B cell (primary cell): Measurements from ENCODE around the gene DCLK1. TPM values are rescaled to one million over a fixed set of nuclear protein-coding genes. Genes with fewer than 3 reads are reported as not detected.

Experiments used
- ATAC-seq: fragments of 200-7000 bp; cut with Tn5 transposase; one replicate; pipeline ENCODE4 v1.10.0; 2021; ENCODE audit warnings: low read depth, mild to moderate bottlenecking, moderate number of reproducible peaks, moderate library complexity
- CTCF ChIA-PET: fragments of 350-600 bp; sonication (Branson Sonifier 250); formaldehyde crosslinking; loops from one replicate; lab custom pipeline; 2021; ENCODE audit warnings: antibody characterized with exemption, inconsistent platforms; lab: Charles Lee
- POLR2A ChIA-PET: fragments of 350-600 bp; sonication (Branson Sonifier 250); formaldehyde crosslinking; loops from one replicate; lab custom pipeline; 2021; ENCODE audit warnings: antibody characterized with exemption; lab: Charles Lee
- DNase-seq: peaks from one replicate; pipeline ENCODE4 v3.0.0; 2013
- H2AFZ ChIP-seq: 2 replicates; pipeline ENCODE4 v1.6.1; 2012; ENCODE audit warnings: mild to moderate bottlenecking, low read depth, low read length; ENCODE audit not compliant: insufficient read depth, poor library complexity, severe bottlenecking
- H3K27ac ChIP-seq, 2 donors: 1 replicate in 1 of 2; 2 replicates in 1 of 2; pipeline ENCODE4 v1.5.1; 2012 to 2013; ENCODE audit warnings: low read length in 2 of 2, mild to moderate bottlenecking in 2 of 2, moderate library complexity in 1 of 2
- H3K27me3 ChIP-seq, 4 experiments: fragments of 200-600 bp in 1 of 4; sonication (generic) in 1 of 4; replicated peaks in 1 of 4; 1 replicate in 2 of 4; 2 replicates in 2 of 4; pipeline versions ENCODE4 v1.6.1 to v1.7.0; 2013 to 2016; ENCODE audit warnings: low read length in 3 of 4, mild to moderate bottlenecking in 2 of 4, mixed read lengths in 1 of 4, moderate library complexity in 1 of 4; ENCODE audit not compliant: insufficient read depth in 4 of 4, control insufficient read depth in 3 of 4; ENCODE audit errors: control extremely low read depth in 1 of 4
- H3K36me3 ChIP-seq, 2 experiments: replicated peaks in 1 of 2; 1 replicate in 1 of 2; 2 replicates in 1 of 2; pipeline versions ENCODE4 v1.6.1 to v1.7.1; 2013; ENCODE audit warnings: low read length in 1 of 2; ENCODE audit not compliant: insufficient read depth in 2 of 2, control insufficient read depth in 1 of 2; ENCODE audit errors: control extremely low read depth in 1 of 2, extremely low read depth in 1 of 2
- H3K4me1 ChIP-seq, 2 donors: fragments of 200-600 bp in 1 of 2; sonication (generic) in 1 of 2; 1 replicate in 1 of 2; 2 replicates in 1 of 2; pipeline versions ENCODE4 v1.5.1 to v1.6.1; 2013 to 2017; ENCODE audit warnings: low read length in 2 of 2; ENCODE audit not compliant: control insufficient read depth in 2 of 2, insufficient read depth in 2 of 2
- H3K4me2 ChIP-seq: replicated peaks from 2 replicates; pipeline ENCODE3; 2012; ENCODE audit warnings: mild to moderate bottlenecking, low read depth, low read length; ENCODE audit not compliant: poor library complexity, severe bottlenecking
- H3K4me3 ChIP-seq, 5 experiments: fragments of 200-600 bp in 1 of 5; sonication (generic) in 1 of 5; 1 replicate in 3 of 5; 2 replicates in 2 of 5; pipeline versions ENCODE4 v1.5.1 to v1.7.0; 2011 to 2016; ENCODE audit warnings: low read length in 4 of 5, mild to moderate bottlenecking in 4 of 5, low read depth in 2 of 5, control low read depth in 1 of 5, moderate library complexity in 1 of 5; ENCODE audit not compliant: insufficient read depth in 1 of 5; ENCODE audit errors: control extremely low read depth in 1 of 5, extremely low read depth in 1 of 5
- H3K79me2 ChIP-seq: fragments of 200-600 bp; sonication (generic); one replicate; pipeline ENCODE4 v1.6.0; 2016; ENCODE audit warnings: low read length; ENCODE audit not compliant: control insufficient read depth, insufficient read depth
- H3K9ac ChIP-seq: fragments of 200-600 bp; sonication (generic); 2 replicates; pipeline ENCODE4 v1.6.1; 2017; ENCODE audit warnings: mild to moderate bottlenecking, low read length, moderate library complexity
- H3K9me3 ChIP-seq, 3 donors: one replicate each; pipeline versions ENCODE4 v1.6.1 to v1.7.1; 2013; ENCODE audit warnings: low read length in 2 of 3; ENCODE audit not compliant: control insufficient read depth in 2 of 3, insufficient read depth in 1 of 3; ENCODE audit errors: control extremely low read depth in 1 of 3
- H4K20me1 ChIP-seq: 2 replicates; pipeline ENCODE4 v1.6.0; 2012; ENCODE audit warnings: mild to moderate bottlenecking, low read length; ENCODE audit not compliant: insufficient read depth, control insufficient read depth, poor library complexity, severe bottlenecking
- H3K27ac Mint-ChIP-seq: one replicate; pipeline ENCODE4 v1.8.0; 2021; ENCODE audit warnings: mixed read lengths
- H3K27me3 Mint-ChIP-seq: one replicate; pipeline ENCODE4 v1.8.0; 2021; ENCODE audit warnings: mixed read lengths
- H3K4me1 Mint-ChIP-seq: one replicate; pipeline ENCODE4 v1.8.0; 2021; ENCODE audit warnings: mixed read lengths
- H3K4me3 Mint-ChIP-seq: one replicate; pipeline ENCODE4 v1.8.0; 2021; ENCODE audit warnings: mixed read lengths
- H3K9me3 Mint-ChIP-seq: one replicate; pipeline ENCODE4 v1.8.0; 2022; ENCODE audit warnings: mixed read lengths; ENCODE audit not compliant: insufficient read depth
- EZH2 ChIP-seq: IDR thresholded peaks from 2 replicates; pipeline ENCODE4 v1.6.1; 2012; ENCODE audit warnings: borderline replicate concordance, low read depth, mild to moderate bottlenecking, moderate library complexity, low read length; ENCODE audit not compliant: insufficient read depth, poor library complexity, severe bottlenecking
- WGBS: methylation state at CpG from one replicate; pipeline ENCODE4 v1.1.5; 2013; ENCODE audit warnings: missing lambda C conversion rate; ENCODE audit not compliant: insufficient coverage; 5-methylcytosine and 5-hydroxymethylcytosine counted together
- intact Hi-C: fragments of 100-400 bp; cut with micrococcal nuclease; formaldehyde crosslinking; loops from one replicate; pipeline ENCODE4 v1.10.0; 2022
- polyA plus RNA-seq: library from polyadenylated mRNA; depleted of rRNA; stranded (reverse); fragments of >200 nt; gene quantifications from 2 replicates; pipeline ENCODE4 v1.2.3, GENCODE V29; 2012
- total RNA-seq, 2 donors: library from RNA; stranded (reverse); fragments of 120-200 nt in 1 of 2; gene quantifications; 1 replicate in 1 of 2; 2 replicates in 1 of 2; pipeline versions ENCODE4 v1.2.3 to v1.2.4, GENCODE V29; 2013 to 2022
- TF ChIP-seq, protein P1 (sequence below): fragments of 200-600 bp; IDR thresholded peaks from one replicate; pipeline ENCODE4 v1.8.0; 2022; ENCODE audit warnings: antibody characterized with exemption, mild to moderate bottlenecking

The DCLK1 gene
- total and polyA plus RNA-seq, 2 donors (not counting 1 experiment from before 2014, with no cell fraction given) = not detected

DNA sequence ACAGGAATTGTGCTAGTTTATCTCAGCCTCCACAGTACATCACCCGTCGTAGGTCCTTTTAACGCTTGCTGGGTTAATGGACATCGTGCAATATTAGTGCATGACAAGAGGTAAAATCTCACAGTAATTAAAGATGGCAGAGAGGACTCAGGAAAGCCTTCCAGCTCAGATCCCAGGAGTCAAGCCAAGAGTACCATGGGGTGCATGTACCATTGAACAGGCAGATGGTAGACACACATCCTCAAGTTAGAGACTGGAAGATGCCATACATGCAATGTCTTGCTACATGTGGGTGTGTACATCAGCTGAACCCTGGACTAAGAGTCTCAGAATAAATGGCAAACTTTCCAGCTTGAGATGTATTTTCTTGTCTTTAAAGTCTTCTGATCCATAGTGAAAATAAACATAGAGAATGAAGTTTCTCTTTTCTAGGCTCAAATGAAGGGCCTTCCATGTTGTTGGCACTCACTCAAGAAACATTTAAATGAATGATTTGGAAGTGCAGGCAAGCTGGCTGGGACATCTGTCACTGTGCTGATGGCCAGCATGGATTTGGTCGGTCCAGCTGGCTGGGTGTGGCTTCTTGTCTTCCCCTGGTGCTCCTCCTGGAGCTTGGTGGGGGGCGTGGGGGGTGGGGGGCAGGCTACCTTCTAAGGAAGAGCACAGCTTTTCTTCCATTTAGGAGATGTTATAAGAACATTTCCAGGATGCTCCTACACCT is 363.8 kb downstream of the DCLK1 start:
- Histone ChIP-seq H3K36me3 (no peaks in the 10 kb centered on the region), H4K20me1 (no peaks in the 10 kb centered on the region), H3K4me2 (no peak overlapping the region), H3K9ac (no peak overlapping the region), H2AFZ (no peak overlapping the region), H3K27ac (no peak overlapping the region), H3K27me3 (no peaks in the 10 kb centered on the region), H3K4me3 (no peak overlapping the region), H3K4me1 (no peaks in the 10 kb centered on the region), H3K9me3 (peaks cover 0 to 1% (median 0%) of the 10 kb centered on the region in 3 donors), H3K79me2 (no peaks in the 10 kb centered on the region)
- CTCF ChIA-PET = no interaction called here
- TF ChIP-seq, protein P1, sequence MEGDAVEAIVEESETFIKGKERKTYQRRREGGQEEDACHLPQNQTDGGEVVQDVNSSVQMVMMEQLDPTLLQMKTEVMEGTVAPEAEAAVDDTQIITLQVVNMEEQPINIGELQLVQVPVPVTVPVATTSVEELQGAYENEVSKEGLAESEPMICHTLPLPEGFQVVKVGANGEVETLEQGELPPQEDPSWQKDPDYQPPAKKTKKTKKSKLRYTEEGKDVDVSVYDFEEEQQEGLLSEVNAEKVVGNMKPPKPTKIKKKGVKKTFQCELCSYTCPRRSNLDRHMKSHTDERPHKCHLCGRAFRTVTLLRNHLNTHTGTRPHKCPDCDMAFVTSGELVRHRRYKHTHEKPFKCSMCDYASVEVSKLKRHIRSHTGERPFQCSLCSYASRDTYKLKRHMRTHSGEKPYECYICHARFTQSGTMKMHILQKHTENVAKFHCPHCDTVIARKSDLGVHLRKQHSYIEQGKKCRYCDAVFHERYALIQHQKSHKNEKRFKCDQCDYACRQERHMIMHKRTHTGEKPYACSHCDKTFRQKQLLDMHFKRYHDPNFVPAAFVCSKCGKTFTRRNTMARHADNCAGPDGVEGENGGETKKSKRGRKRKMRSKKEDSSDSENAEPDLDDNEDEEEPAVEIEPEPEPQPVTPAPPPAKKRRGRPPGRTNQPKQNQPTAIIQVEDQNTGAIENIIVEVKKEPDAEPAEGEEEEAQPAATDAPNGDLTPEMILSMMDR = no peak
- no peak for TF ChIP-seq EZH2
- H3K9me3 Mint-ChIP-seq = no peaks in the 10 kb centered on the region
- H3K4me1 Mint-ChIP-seq = no peaks in the 10 kb centered on the region
- no peak overlapping the region for H3K27ac Mint-ChIP-seq
- no peaks in the 10 kb centered on the region for H3K27me3 Mint-ChIP-seq
- H3K4me3 Mint-ChIP-seq = no peak overlapping the region
- intact Hi-C loops = no loop called here
- WGBS = 93% methylated on average over 2 of the region's 6 CpGs
- no peak for ATAC-seq
- POLR2A ChIA-PET = no interaction called here
- no peak for DNase-seq

DNA sequence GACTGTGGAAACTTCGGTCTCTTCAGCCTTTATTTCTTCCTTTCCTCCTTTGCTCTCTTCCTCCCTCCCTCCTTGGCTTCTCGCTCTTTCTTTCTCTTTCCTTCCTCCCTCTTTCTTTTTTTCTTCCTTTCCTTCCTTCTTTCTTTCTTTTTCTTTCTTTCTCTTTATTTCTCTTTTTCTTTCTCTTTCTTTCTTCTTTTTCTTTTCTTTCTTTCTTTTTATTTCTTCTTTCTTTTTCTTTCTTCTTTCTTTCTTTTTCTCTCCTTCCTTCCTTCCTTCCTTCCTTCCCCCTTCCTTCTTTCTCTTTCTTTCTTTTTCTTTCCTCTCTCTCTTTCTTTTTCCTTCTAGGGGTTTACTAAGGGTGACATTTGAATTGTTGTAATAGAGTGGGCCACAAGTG is 364.5 kb downstream of the DCLK1 start:
- POLR2A ChIA-PET = no interaction called here
- ATAC-seq (no peak), DNase-seq (no peak)
- no peak overlapping the region for H3K4me3 Mint-ChIP-seq
- no peaks in the 10 kb centered on the region for H3K27me3 ChIP-seq
- H3K27ac Mint-ChIP-seq = no peak overlapping the region
- no peak overlapping the region for H3K9ac ChIP-seq
- no peaks in the 10 kb centered on the region for H3K27me3 Mint-ChIP-seq
- peaks cover 0 to 1% (median 0%) of the 10 kb centered on the region in 3 donors for H3K9me3 ChIP-seq
- no peaks in the 10 kb centered on the region for H3K36me3 ChIP-seq
- H2AFZ ChIP-seq = no peak overlapping the region
- intact Hi-C loops = no loop called here
- CTCF ChIA-PET = no interaction called here
- H4K20me1 ChIP-seq = no peaks in the 10 kb centered on the region
- no peaks in the 10 kb centered on the region for H3K4me1 ChIP-seq
- no peaks in the 10 kb centered on the region for H3K79me2 ChIP-seq
- H3K4me1 Mint-ChIP-seq = no peaks in the 10 kb centered on the region
- H3K4me3 ChIP-seq = no peak overlapping the region
- TF ChIP-seq EZH2 = no peak
- TF ChIP-seq, protein P1 = peak; percentile 29
- WGBS = 88% methylated on average over 2 of the region's 2 CpGs
- H3K4me2 ChIP-seq = no peak overlapping the region
- no peak overlapping the region for H3K27ac ChIP-seq
- no peaks in the 10 kb centered on the region for H3K9me3 Mint-ChIP-seq
